GM19438 (cell line): ENCODE results near the gene ARMH3.

Experiments
- ATAC-seq: cut with Tn5 transposase; IDR thresholded peaks from one replicate; pipeline ENCODE4 v1.9.1; 2021; ENCODE audit warnings: low read depth; ENCODE audit not compliant: unreplicated experiment

The ARMH3 gene

DNA sequence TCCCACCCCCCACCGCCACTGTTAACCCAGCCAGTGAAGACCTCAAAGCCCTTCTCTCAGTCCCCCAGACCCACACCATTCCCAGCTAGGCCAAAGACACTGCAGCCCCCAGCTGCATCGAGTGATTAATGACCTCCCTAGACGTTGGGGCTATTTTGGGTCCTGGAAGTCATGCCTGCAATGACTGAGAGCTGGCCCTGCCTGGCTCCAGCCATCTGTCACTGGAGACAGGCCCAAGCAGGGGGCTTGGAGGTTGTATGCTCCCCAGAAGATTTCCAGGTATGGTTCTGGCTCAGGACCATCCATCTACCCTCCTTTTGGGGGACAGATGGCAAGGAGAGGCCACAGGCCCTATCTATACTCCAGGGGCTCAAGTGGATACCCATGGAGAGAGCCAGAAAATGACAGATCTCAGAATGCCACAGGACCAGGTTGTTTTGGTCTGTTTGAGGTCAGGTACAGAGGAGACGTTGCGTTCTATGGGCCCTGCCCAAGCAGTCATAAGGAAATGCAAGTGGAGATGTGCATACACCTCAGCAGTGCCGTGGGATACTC is 217.5 kb downstream of the ARMH3 start:
- no peak for ATAC-seq

- no peak for ATAC-seq
Measured at GRCh38 chr10:101837748-101838147, 218.2 kb downstream of the ARMH3 start.

DNA sequence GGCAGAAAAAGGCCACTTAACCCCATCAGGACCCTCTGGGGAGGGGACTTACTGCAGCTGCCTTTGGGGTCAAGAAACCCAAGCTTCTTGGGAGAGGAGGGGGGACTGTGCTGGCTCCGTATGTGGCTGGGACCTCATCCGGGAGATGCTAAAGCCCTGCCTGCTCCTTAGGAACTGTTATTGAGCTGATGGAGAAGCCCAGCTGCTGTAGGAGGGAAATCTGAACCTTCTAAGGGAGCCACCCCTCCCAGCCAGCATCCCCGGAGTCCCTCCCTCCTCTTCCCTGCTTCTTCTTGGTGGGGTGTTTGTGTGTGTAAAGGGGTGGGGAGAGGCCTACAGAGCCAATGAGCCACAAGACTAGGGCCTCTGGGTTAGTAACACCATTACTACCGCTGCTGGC is 220.6 kb downstream of the ARMH3 start:
- no peak for ATAC-seq

GRCh38 chr10:101834341-101834740 is 221.6 kb downstream of the ARMH3 start:
- no peak for ATAC-seq

DNA sequence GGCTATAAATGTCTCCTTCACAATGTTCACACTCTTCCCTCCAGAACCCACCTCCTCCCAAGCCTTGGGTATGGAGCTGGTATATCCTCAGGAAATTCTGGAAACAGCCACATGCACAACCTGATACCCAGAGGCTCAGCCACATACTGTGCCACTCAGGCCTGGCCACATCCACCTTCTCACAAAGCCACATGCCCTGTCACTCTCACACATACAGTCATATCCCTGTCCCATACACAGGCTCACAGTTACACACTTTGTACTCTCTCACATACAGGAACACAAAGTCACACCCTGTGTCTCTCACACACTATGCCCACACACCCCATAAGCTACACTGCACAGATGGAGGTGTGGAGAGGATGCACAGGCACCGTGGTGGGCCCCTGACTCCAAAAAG is 222.5 kb downstream of the ARMH3 start:
- ATAC-seq: no peak

- no peak for ATAC-seq
Measured at GRCh38 chr10:101832325-101832771, 223.6 kb downstream of the ARMH3 start.

DNA sequence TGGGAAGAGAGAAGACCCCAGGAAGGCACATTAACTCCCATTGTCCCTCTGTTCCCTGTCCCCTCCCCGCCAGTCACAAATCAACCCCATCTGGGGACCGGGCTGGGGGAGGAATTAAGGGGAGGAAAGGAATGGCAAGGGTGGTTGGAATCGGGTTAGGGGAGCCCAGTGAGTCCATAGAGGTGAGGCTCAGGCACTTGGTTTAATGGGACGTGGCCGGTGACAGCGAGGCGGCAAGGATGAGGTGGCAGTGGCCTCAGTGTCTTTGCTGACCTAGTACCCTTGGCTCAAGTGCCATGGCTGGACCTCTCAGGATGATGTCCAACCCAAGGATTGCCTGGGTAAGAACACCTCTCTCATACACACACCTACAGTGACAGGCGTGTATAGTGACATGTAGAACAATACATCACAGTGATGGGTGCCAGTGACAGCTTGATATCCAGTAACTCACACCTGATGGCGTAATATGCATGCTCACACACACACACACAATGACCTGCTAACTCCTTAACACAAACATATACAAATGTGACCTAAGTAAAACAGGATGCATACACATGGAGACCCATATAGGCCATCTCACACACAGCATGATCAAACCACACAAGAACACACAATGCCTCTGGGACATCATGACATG is 224.7 kb downstream of the ARMH3 start:
- no peak for ATAC-seq

GRCh38 chr10:101830322-101831168 is 225.4 kb downstream of the ARMH3 start:
- peak; percentile 57 for ATAC-seq

GRCh38 chr10:101829561-101830315 is 226.2 kb downstream of the ARMH3 start:
- peak; percentile 27 for ATAC-seq

DNA sequence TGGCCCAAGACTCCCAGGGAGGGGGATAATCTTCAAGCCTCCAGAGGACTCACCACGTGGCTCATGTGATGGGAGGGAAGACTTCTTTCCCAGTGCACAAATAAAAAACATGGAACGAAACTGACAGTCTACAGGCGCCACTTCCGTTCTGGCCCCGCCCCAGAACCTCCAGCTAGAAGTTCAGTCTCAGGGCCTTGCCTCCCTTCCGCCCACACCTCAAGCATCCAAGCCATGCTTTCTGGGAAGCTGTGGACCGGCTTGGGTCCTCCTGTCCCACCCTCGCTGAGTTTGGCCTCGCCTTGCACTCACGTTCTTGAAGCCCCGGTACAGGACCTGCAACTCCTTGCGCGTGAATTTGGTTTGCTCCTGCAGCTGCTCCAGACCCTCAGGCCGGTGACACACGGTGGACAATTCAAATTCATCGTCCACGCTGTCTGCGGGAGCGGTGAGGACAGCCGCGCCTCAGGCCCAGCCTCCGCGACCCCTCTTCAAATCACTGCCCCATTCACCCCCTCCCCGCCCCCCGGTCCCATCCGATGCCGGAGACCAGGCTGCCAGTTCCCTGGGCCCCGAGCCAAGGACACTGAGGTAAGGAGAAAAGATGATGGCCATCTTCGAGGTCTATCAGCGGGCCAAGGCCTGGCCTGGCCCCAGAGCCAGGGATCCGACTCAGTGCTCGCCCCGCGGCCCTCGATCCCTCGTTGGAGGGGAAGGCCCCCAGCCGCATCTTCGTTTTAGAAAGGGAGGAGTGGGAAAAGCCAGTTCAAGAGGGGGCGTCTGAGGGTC is 227.0 kb downstream of the ARMH3 start:
- ATAC-seq: no peak

- no peak for ATAC-seq
Measured at GRCh38 chr10:101827919-101828600, 227.9 kb downstream of the ARMH3 start.

GRCh38 chr10:101826852-101827434 is 229.0 kb downstream of the ARMH3 start:
- ATAC-seq: no peak

GRCh38 chr10:101824736-101825135 is 231.2 kb downstream of the ARMH3 start:
- ATAC-seq: no peak

GRCh38 chr10:101818872-101819633 is 236.9 kb downstream of the ARMH3 start:
- ATAC-seq: peak; percentile 23

- peak; percentile 82 for ATAC-seq
Measured at GRCh38 chr10:101818119-101818871, 237.7 kb downstream of the ARMH3 start, which contains the start of gene OGA. Gene OGA, minus strand, starts transcription at chr10:101818444. Its CDS starts 422 bp downstream, at chr10:101818022.

GRCh38 chr10:101817337-101818118 is 238.4 kb downstream of the ARMH3 start:
- ATAC-seq: no peak

- no peak for ATAC-seq
Measured at GRCh38 chr10:101816913-101817336, 239.0 kb downstream of the ARMH3 start.
